H1 (cell line): ENCODE results near the gene CTBP2. TPM values are rescaled to one million over a fixed set of nuclear protein-coding genes. Genes with fewer than 3 reads are reported as not detected.

ENCODE experiments used
- CTCF ChIA-PET: fragments of 300-600 bp; sonication (Branson Sonifier 250); formaldehyde crosslinking; loops from one replicate; lab custom pipeline; 2021; ENCODE audit not compliant: partially characterized antibody; lab: Charles Lee
- POLR2A ChIA-PET: fragments of 300-600 bp; sonication (Branson Sonifier 250); formaldehyde crosslinking; loops from one replicate; lab custom pipeline; 2021; ENCODE audit warnings: inconsistent platforms; ENCODE audit not compliant: partially characterized antibody; lab: Charles Lee
- DNase-seq, 2 experiments: peaks; one replicate each; pipeline versions ENCODE4 v3.0.0 to v3.0.0-alpha.2; 2010 to 2022; ENCODE audit warnings: low spot score in 2 of 2, low read depth in 1 of 2, mixed read lengths in 1 of 2
- FAIRE-seq: peaks from 2 replicates; lab custom pipeline; 2011; peaks lifted over from hg19 to GRCh38; lab: Jason Lieb, UNC
- H2AFZ ChIP-seq: 2 replicates; pipeline ENCODE4 v1.8.1; 2012; ENCODE audit warnings: low read length, inconsistent platforms
- H2AK5ac ChIP-seq: 2 replicates; pipeline ENCODE4 v1.6.1; 2013; ENCODE audit warnings: low read depth, low read length
- H2BK120ac ChIP-seq: replicated peaks from 2 replicates; pipeline ENCODE3; 2013; ENCODE audit warnings: low read depth, low read length, inconsistent platforms
- H2BK12ac ChIP-seq: 2 replicates; pipeline ENCODE4 v1.6.1; 2013; ENCODE audit warnings: low read depth, low read length
- H2BK15ac ChIP-seq: 2 replicates; pipeline ENCODE4 v1.6.1; 2013; ENCODE audit warnings: low read length
- H2BK20ac ChIP-seq: 2 replicates; pipeline ENCODE4 v1.6.1; 2013; ENCODE audit warnings: low read length
- H2BK5ac ChIP-seq: 2 replicates; pipeline ENCODE4 v1.6.1; 2013; ENCODE audit warnings: low read depth, low read length
- H3K14ac ChIP-seq: 2 replicates; pipeline ENCODE4 v1.6.1; 2013; ENCODE audit warnings: inconsistent platforms; ENCODE audit not compliant: insufficient read length
- H3K18ac ChIP-seq: 2 replicates; pipeline ENCODE4 v1.6.1; 2013; ENCODE audit warnings: low read length; ENCODE audit errors: extremely low read depth
- H3K23ac ChIP-seq: 2 replicates; pipeline ENCODE4 v1.6.1; 2013; ENCODE audit warnings: inconsistent platforms; ENCODE audit not compliant: insufficient read length
- H3K23me2 ChIP-seq: 2 replicates; pipeline ENCODE4 v1.6.1; 2013; ENCODE audit warnings: low read depth, low read length
- H3K27ac ChIP-seq: 2 replicates; pipeline ENCODE4 v1.6.1; 2011; ENCODE audit warnings: low read depth, low read length, inconsistent platforms
- H3K27me3 ChIP-seq, 4 experiments: replicated peaks in 1 of 4; 1 replicate in 1 of 4; 2 replicates in 3 of 4; pipeline versions ENCODE4 v1.6.1 to v1.8.1; 2011 to 2013; ENCODE audit warnings: low read length in 3 of 4, mild to moderate bottlenecking in 3 of 4, inconsistent platforms in 2 of 4, mixed read lengths in 2 of 4, moderate library complexity in 1 of 4; ENCODE audit not compliant: control insufficient read depth in 3 of 4, insufficient read depth in 3 of 4; ENCODE audit errors: extremely low read depth in 1 of 4
- H3K36me3 ChIP-seq, 4 experiments: 2 replicates each; pipeline versions ENCODE4 v1.6.1 to v1.8.1; 2011 to 2013; ENCODE audit warnings: mild to moderate bottlenecking in 4 of 4, low read length in 3 of 4, moderate library complexity in 2 of 4, control low read depth in 1 of 4, inconsistent platforms in 1 of 4; ENCODE audit not compliant: insufficient read depth in 4 of 4, control insufficient read depth in 2 of 4
- H3K4ac ChIP-seq: replicated peaks from 2 replicates; pipeline ENCODE3; 2013; ENCODE audit warnings: low read length, low read depth, mixed read lengths, inconsistent platforms; ENCODE audit not compliant: insufficient read length
- H3K4me1 ChIP-seq, 4 experiments: replicated peaks in 1 of 4; 1 replicate in 1 of 4; 2 replicates in 3 of 4; pipeline versions ENCODE4 v1.6.1 to v1.8.1; 2011 to 2013; ENCODE audit warnings: low read length in 3 of 4, inconsistent platforms in 2 of 4, mixed read lengths in 1 of 4; ENCODE audit not compliant: insufficient read depth in 4 of 4, control insufficient read depth in 3 of 4
- H3K4me2 ChIP-seq, 2 experiments: 2 replicates each; pipeline versions ENCODE4 v1.6.1 to v1.8.1; 2011 to 2013; ENCODE audit warnings: low read depth in 2 of 2, low read length in 2 of 2, control low read depth in 1 of 2, inconsistent platforms in 1 of 2, mild to moderate bottlenecking in 1 of 2; ENCODE audit not compliant: insufficient read depth in 1 of 2
- H3K4me3 ChIP-seq, 4 experiments: fragments of 200-600, 300-600 bp in 1 of 4; sonication (generic), shearing (Covaris generic), sonication (Bioruptor Twin) in 1 of 4; 2 replicates each; pipeline versions ENCODE4 v1.5.1 to v1.8.1; 2011 to 2016; ENCODE audit warnings: low read length in 4 of 4, low read depth in 3 of 4, control low read depth in 2 of 4, inconsistent platforms in 2 of 4, mild to moderate bottlenecking in 2 of 4, mixed read lengths in 1 of 4, moderate library complexity in 1 of 4; ENCODE audit not compliant: insufficient read depth in 2 of 4; ENCODE audit errors: extremely low read depth in 1 of 4
- H3K56ac ChIP-seq: replicated peaks from 2 replicates; pipeline ENCODE3; 2013; ENCODE audit warnings: low read depth, mild to moderate bottlenecking, mixed read lengths, low read length, inconsistent platforms; ENCODE audit not compliant: insufficient read length
- H3K79me1 ChIP-seq: 2 replicates; pipeline ENCODE4 v1.6.1; 2013; ENCODE audit warnings: low read depth, low read length, control low read depth
- H3K79me2 ChIP-seq, 2 experiments: 2 replicates each; pipeline versions ENCODE4 v1.6.1 to v1.8.1; 2012 to 2013; ENCODE audit warnings: low read length in 2 of 2, mild to moderate bottlenecking in 2 of 2, inconsistent platforms in 1 of 2; ENCODE audit not compliant: insufficient read depth in 2 of 2, control insufficient read depth in 1 of 2
- H3K9ac ChIP-seq, 4 experiments: replicated peaks in 1 of 4; 1 replicate in 1 of 4; 2 replicates in 3 of 4; pipeline versions ENCODE4 v1.6.1 to v1.8.1; 2011 to 2013; ENCODE audit warnings: low read depth in 3 of 4, low read length in 3 of 4, control low read depth in 2 of 4, mild to moderate bottlenecking in 2 of 4, moderate library complexity in 2 of 4, inconsistent platforms in 1 of 4; ENCODE audit errors: extremely low read depth in 1 of 4
- H3K9me3 ChIP-seq, 2 experiments: 2 replicates each; pipeline versions ENCODE4 v1.6.1 to v1.8.1; 2012 to 2013; ENCODE audit warnings: mild to moderate bottlenecking in 2 of 2, moderate library complexity in 2 of 2, control low read depth in 1 of 2, inconsistent platforms in 1 of 2, low read depth in 1 of 2, low read length in 1 of 2, mixed read lengths in 1 of 2; ENCODE audit not compliant: insufficient read depth in 2 of 2
- H4K20me1 ChIP-seq, 2 experiments: replicated peaks in 1 of 2; 2 replicates each; pipeline versions ENCODE3 to v1.8.1; 2011 to 2013; ENCODE audit warnings: inconsistent platforms in 2 of 2, low read length in 2 of 2, mild to moderate bottlenecking in 1 of 2; ENCODE audit not compliant: insufficient read depth in 2 of 2, control insufficient read depth in 1 of 2
- H4K5ac ChIP-seq: 2 replicates; pipeline ENCODE4 v1.6.1; 2013; ENCODE audit warnings: low read length, low read depth, mixed read lengths, inconsistent platforms; ENCODE audit not compliant: insufficient read length
- H4K8ac ChIP-seq: 2 replicates; pipeline ENCODE4 v1.8.0; 2013; ENCODE audit warnings: mild to moderate bottlenecking, moderate library complexity, low read length, inconsistent platforms; ENCODE audit not compliant: insufficient read depth; ENCODE audit errors: extremely low read depth
- H4K91ac ChIP-seq: replicated peaks from 2 replicates; pipeline ENCODE3; 2013; ENCODE audit warnings: low read length, mixed read lengths, inconsistent platforms; ENCODE audit not compliant: insufficient read length
- BCL11A ChIP-seq, 2 experiments: IDR thresholded peaks; one replicate each; pipeline ENCODE4 v1.6.1; 2011; ENCODE audit warnings: low read depth in 2 of 2, low read length in 2 of 2, mild to moderate bottlenecking in 2 of 2
- CBX8 ChIP-seq: fragments of 300-800, 300-1000 bp; sonication (generic); IDR thresholded peaks from 2 replicates; pipeline ENCODE4 v1.7.1; 2016; ENCODE audit warnings: low read depth, low read length, borderline replicate concordance
- CEBPB ChIP-seq: IDR thresholded peaks from 2 replicates; pipeline ENCODE4 v1.6.1; 2012; ENCODE audit warnings: low read depth, low read length
- CHD2 ChIP-seq: IDR thresholded peaks from 2 replicates; pipeline ENCODE4 v1.6.1; 2012; ENCODE audit warnings: low read length, improper control_type of control experiment
- EGR1 ChIP-seq: IDR thresholded peaks from 2 replicates; pipeline ENCODE4 v1.6.1; 2011; ENCODE audit warnings: low read depth, low read length, borderline replicate concordance
- GABPA ChIP-seq: IDR thresholded peaks from 2 replicates; pipeline ENCODE4 v1.6.1; 2011; ENCODE audit warnings: mild to moderate bottlenecking, low read length, moderate library complexity, borderline replicate concordance; ENCODE audit not compliant: insufficient read depth
- GTF2F1 ChIP-seq: IDR thresholded peaks from 2 replicates; pipeline ENCODE4 v1.6.1; 2012; ENCODE audit warnings: low read depth, low read length, improper control_type of control experiment, borderline replicate concordance
- MAFK ChIP-seq: IDR thresholded peaks from 2 replicates; pipeline ENCODE4 v1.6.1; 2012; ENCODE audit warnings: low read depth, mild to moderate bottlenecking, improper control_type of control experiment, low read length
- RBBP5 ChIP-seq: IDR thresholded peaks from 2 replicates; pipeline ENCODE4 v1.7.1; 2012; ENCODE audit warnings: low read depth, mild to moderate bottlenecking, inconsistent platforms, low read length, moderate library complexity, borderline replicate concordance
- SP2 ChIP-seq: IDR thresholded peaks from 2 replicates; pipeline ENCODE4 v1.6.1; 2012; ENCODE audit warnings: mild to moderate bottlenecking, low read length, inconsistent platforms
- SRF ChIP-seq: IDR thresholded peaks from 2 replicates; pipeline ENCODE4 v1.6.1; 2011; ENCODE audit warnings: mild to moderate bottlenecking, low read depth, low read length, moderate library complexity
- SUZ12 ChIP-seq: fragments of 200-600 bp; sonication (generic); IDR thresholded peaks from 2 replicates; pipeline ENCODE4 v1.6.1; 2012; ENCODE audit warnings: mild to moderate bottlenecking, inconsistent platforms, low read length, moderate library complexity, mixed read lengths
- TAF7 ChIP-seq: optimal IDR thresholded peaks from 2 replicates; pipeline ENCODE3; 2011; ENCODE audit warnings: low read depth, mild to moderate bottlenecking, inconsistent platforms, low read length, moderate library complexity, borderline replicate concordance
- TEAD4 ChIP-seq: IDR thresholded peaks from 2 replicates; pipeline ENCODE4 v1.6.1; 2012; ENCODE audit warnings: low read depth, low read length, inconsistent platforms, mixed read lengths
- ZNF274 ChIP-seq: IDR thresholded peaks from 2 replicates; pipeline ENCODE4 v1.7.0; 2012; ENCODE audit warnings: low read length, borderline replicate concordance; ENCODE audit errors: extremely low read depth
- WGBS, 2 experiments: shearing (Covaris generic) in 1 of 2; methylation state at CpG; one replicate each; pipeline versions ENCODE4 v1.1.6 to v1.1.7; 2013 to 2015; ENCODE audit warnings: low lambda C conversion rate in 2 of 2, mixed read lengths in 2 of 2, inconsistent platforms in 1 of 2, low coverage in 1 of 2, missing lambda C conversion rate in 1 of 2; ENCODE audit not compliant: insufficient replicate concordance in 2 of 2, insufficient coverage in 1 of 2, insufficient read length in 1 of 2; ENCODE audit errors: extremely low coverage in 1 of 2, missing lambda C conversion rate in 1 of 2; 5-methylcytosine and 5-hydroxymethylcytosine counted together
- polyA plus RNA-seq, 7 experiments: library from polyadenylated mRNA; depleted of rRNA in 3 of 7; stranded (reverse) in 5 of 7; unstranded in 2 of 7; fragments of >200 nt in 5 of 7; fragments of 200-250 nt in 2 of 7; gene quantifications; 1 replicate in 5 of 7; 2 replicates in 1 of 7; 4 replicates in 1 of 7; pipeline versions ENCODE4 v1.2.1 to v1.2.3, GENCODE V29; 2011 to 2013; ENCODE audit warnings: missing spikeins in 2 of 7, mixed read lengths in 2 of 7
- total RNA-seq: library from RNA; stranded (reverse); fragmentation: NEBNext Ultra II Directional; extraction: Animal tissue kit (Norgen Biotek cat#: 25700); gene quantifications from 2 replicates; pipeline ENCODE4 v1.2.1, GENCODE V29; 2021
- TF ChIP-seq, protein P1 (sequence below): IDR thresholded peaks from 2 replicates; pipeline ENCODE4 v1.6.1; 2012; ENCODE audit warnings: inconsistent platforms

CTBP2 gene
- total and polyA plus RNA-seq, 2 of the 8 experiments (the other 6 are each of a cell fraction or from before 2014, with no cell fraction given): 208 to 221 TPM

DNA sequence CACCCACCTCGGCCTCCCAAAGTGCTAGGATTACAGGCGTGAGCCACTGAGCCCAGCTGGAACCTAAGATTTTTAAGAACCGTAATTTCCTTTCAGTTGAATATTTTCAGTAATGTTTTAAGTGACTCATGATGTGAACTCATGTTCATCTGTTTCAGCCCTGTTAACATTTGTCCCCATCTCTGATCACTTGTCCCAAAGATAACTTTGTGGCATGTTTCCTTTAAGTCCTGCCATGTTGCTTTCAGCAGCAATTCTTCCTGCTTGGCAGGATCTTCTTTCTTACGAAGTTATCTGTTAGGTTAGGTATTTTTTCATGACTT is 199.2 kb downstream of the CTBP2 start:
- H2BK12ac ChIP-seq: no peak overlapping the region
- H3K23ac ChIP-seq: no peak overlapping the region
- FAIRE-seq (no peak), DNase-seq (no peak)
- no peak overlapping the region for H3K18ac ChIP-seq
- no peaks in the 10 kb centered on the region for H3K4me1 ChIP-seq
- no peaks in the 10 kb centered on the region for H3K36me3 ChIP-seq
- H2AFZ ChIP-seq: no peak overlapping the region
- peaks cover 6 to 11% of the 10 kb centered on the region in 2 experiments for H4K20me1 ChIP-seq
- H2BK5ac ChIP-seq: no peak overlapping the region
- no peak overlapping the region for H3K14ac ChIP-seq
- no peaks in the 10 kb centered on the region for H3K23me2 ChIP-seq
- H2AK5ac ChIP-seq: no peak overlapping the region
- no peaks in the 10 kb centered on the region; the same call in 1 of the 2 replicates for H3K79me1 ChIP-seq
- CTCF ChIA-PET: interaction anchor here (0.8 kb wide), 1 partner anchor 75 kb away, joined by 3 read pairs; no protein-coding TSS in a partner anchor
- no peak overlapping the region for H4K91ac ChIP-seq
- no peak overlapping the region for H3K4ac ChIP-seq
- H4K8ac ChIP-seq: no peak overlapping the region
- no peak overlapping the region for H3K27ac ChIP-seq
- no peak overlapping the region for H2BK15ac ChIP-seq
- H3K9ac ChIP-seq: no peak overlapping the region
- 87% methylated on average over 4 of the region's 4 CpGs; no CpG with 5 or more reads in 1 of the 2 experiments for WGBS, 2 experiments
- no peaks in the 10 kb centered on the region for H3K27me3 ChIP-seq
- no peak overlapping the region for H3K4me2 ChIP-seq
- H2BK120ac ChIP-seq: no peak overlapping the region
- H3K79me2 ChIP-seq: peaks cover 0 to 92% of the 10 kb centered on the region in 2 experiments
- H2BK20ac ChIP-seq: no peak overlapping the region
- H3K9me3 ChIP-seq: no peaks in the 10 kb centered on the region
- H3K4me3 ChIP-seq: no peak overlapping the region
- POLR2A ChIA-PET: interaction anchor here (0.6 kb wide), 1 partner anchor 836 kb away, joined by 3 read pairs; no protein-coding TSS in a partner anchor
- no peak overlapping the region for H4K5ac ChIP-seq
- H3K56ac ChIP-seq: no peak overlapping the region
- no peak for TF ChIP-seq CHD2
- no peak for TF ChIP-seq RBBP5
- no peak for TF ChIP-seq CEBPB
- TF ChIP-seq ZNF274: no peak
- no peak for TF ChIP-seq TEAD4
- TF ChIP-seq CBX8: no peak
- TF ChIP-seq GABPA: no peak
- TF ChIP-seq SRF: no peak
- TF ChIP-seq SP2: no peak
- TF ChIP-seq, protein P1, sequence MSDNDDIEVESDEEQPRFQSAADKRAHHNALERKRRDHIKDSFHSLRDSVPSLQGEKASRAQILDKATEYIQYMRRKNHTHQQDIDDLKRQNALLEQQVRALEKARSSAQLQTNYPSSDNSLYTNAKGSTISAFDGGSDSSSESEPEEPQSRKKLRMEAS: no peak
- TF ChIP-seq GTF2F1: no peak
- no peak for TF ChIP-seq SUZ12
- no peak for TF ChIP-seq BCL11A (IDR thresholded peaks at IDR 0.05; ENCODE audit: low read depth in 2 of 2, low read length in 2 of 2)
- TF ChIP-seq TAF7: no peak
- no peak for TF ChIP-seq MAFK
- no peak for TF ChIP-seq EGR1
